ENCODE data around the gene DCC.

DNA sequence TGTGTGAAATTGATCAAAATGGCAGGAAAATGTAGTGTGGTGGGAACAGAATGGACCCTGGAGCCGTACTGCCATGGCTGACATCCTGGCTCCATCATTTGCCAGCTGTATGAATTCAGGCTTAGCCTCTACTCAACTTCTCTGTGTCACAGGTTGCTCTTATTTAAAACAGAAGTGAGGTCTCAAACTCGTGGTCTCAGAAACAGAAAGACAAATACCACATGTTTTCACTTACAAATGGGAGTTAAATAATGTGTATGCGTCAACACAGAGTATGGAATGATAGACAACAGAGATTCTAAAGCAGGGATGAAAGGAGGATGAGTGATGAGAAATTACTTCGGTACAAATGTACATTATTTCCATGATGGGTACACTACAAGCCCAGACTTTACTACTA lies 227.4 kb downstream of the DCC start:
- TF ChIP-seq CBX2 (IDR thresholded peaks at IDR 0.05; ENCODE audit: borderline replicate concordance, low read depth) (no peak), ZSCAN20 (CRISPR knock-in tag; IDR thresholded peaks at IDR 0.05) (no peak), JUNB (IDR thresholded peaks at IDR 0.05) (no peak), GATA3 (IDR thresholded peaks at IDR 0.05; ENCODE audit: borderline replicate concordance) (no peak), JUN (IDR thresholded peaks at IDR 0.05) (no peak), POLR2A (IDR thresholded peaks at IDR 0.05; ENCODE audit: low read length) (no peak), POLR2AphosphoS2 (conservative IDR thresholded peaks at IDR 0.05; ENCODE audit: low read length) (no peak)
- TF ChIP-seq, protein P1, sequence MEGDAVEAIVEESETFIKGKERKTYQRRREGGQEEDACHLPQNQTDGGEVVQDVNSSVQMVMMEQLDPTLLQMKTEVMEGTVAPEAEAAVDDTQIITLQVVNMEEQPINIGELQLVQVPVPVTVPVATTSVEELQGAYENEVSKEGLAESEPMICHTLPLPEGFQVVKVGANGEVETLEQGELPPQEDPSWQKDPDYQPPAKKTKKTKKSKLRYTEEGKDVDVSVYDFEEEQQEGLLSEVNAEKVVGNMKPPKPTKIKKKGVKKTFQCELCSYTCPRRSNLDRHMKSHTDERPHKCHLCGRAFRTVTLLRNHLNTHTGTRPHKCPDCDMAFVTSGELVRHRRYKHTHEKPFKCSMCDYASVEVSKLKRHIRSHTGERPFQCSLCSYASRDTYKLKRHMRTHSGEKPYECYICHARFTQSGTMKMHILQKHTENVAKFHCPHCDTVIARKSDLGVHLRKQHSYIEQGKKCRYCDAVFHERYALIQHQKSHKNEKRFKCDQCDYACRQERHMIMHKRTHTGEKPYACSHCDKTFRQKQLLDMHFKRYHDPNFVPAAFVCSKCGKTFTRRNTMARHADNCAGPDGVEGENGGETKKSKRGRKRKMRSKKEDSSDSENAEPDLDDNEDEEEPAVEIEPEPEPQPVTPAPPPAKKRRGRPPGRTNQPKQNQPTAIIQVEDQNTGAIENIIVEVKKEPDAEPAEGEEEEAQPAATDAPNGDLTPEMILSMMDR (IDR thresholded peaks at IDR 0.05), result no peak
- TF ChIP-seq, protein P2, sequence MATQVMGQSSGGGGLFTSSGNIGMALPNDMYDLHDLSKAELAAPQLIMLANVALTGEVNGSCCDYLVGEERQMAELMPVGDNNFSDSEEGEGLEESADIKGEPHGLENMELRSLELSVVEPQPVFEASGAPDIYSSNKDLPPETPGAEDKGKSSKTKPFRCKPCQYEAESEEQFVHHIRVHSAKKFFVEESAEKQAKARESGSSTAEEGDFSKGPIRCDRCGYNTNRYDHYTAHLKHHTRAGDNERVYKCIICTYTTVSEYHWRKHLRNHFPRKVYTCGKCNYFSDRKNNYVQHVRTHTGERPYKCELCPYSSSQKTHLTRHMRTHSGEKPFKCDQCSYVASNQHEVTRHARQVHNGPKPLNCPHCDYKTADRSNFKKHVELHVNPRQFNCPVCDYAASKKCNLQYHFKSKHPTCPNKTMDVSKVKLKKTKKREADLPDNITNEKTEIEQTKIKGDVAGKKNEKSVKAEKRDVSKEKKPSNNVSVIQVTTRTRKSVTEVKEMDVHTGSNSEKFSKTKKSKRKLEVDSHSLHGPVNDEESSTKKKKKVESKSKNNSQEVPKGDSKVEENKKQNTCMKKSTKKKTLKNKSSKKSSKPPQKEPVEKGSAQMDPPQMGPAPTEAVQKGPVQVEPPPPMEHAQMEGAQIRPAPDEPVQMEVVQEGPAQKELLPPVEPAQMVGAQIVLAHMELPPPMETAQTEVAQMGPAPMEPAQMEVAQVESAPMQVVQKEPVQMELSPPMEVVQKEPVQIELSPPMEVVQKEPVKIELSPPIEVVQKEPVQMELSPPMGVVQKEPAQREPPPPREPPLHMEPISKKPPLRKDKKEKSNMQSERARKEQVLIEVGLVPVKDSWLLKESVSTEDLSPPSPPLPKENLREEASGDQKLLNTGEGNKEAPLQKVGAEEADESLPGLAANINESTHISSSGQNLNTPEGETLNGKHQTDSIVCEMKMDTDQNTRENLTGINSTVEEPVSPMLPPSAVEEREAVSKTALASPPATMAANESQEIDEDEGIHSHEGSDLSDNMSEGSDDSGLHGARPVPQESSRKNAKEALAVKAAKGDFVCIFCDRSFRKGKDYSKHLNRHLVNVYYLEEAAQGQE (IDR thresholded peaks at IDR 0.05), result no peak
- TF ChIP-seq, protein P3, sequence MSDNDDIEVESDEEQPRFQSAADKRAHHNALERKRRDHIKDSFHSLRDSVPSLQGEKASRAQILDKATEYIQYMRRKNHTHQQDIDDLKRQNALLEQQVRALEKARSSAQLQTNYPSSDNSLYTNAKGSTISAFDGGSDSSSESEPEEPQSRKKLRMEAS (IDR thresholded peaks at IDR 0.05), result no peak
- TF ChIP-seq, protein P4, sequence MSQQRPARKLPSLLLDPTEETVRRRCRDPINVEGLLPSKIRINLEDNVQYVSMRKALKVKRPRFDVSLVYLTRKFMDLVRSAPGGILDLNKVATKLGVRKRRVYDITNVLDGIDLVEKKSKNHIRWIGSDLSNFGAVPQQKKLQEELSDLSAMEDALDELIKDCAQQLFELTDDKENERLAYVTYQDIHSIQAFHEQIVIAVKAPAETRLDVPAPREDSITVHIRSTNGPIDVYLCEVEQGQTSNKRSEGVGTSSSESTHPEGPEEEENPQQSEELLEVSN (IDR thresholded peaks at IDR 0.05; ENCODE audit: borderline replicate concordance, low read depth), result no peak

All from A549 (cell line).